ENCODE data around the gene VWA5B2.

Gene VWA5B2

GRCh38 chr3:184275961-184276910, 46.9 kb downstream of the VWA5B2 start, which contains the start of gene ECE2:
TSS of gene ECE2 (plus strand) at chr3:184276022. CDS start at chr3:184276154, 132 bp downstream.
- peak; percentile 69 for DNase-seq (ENCODE audit: low spot score)

DNA sequence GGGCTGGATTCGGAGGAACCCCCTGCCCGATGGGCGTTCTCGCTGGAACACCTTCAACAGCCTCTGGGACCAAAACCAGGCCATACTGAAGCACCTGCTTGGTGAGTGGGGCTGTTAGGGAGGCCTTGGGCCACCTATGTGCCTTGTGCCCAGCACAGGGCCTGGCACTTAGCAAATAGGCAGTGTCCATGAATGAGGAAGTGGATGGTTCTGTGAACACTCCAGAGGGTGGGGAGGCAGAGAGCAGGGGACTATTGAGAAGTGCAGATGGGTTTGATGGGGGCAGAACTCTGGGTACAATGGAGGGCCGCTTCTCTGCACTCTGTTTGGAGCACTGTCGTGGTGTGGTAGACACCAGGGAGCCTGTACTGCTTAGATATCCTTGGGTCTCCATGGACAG, 48.0 kb downstream of the VWA5B2 start:
- no peak for DNase-seq (ENCODE audit: low spot score)

- no peak for DNase-seq (ENCODE audit: low spot score)
These were observed 53.6 kb downstream of the VWA5B2 start for GRCh38 chr3:184282941-184283340.

GRCh38 chr3:184283681-184284080, 54.3 kb downstream of the VWA5B2 start:
- no peak for DNase-seq (ENCODE audit: low spot score)

DNA sequence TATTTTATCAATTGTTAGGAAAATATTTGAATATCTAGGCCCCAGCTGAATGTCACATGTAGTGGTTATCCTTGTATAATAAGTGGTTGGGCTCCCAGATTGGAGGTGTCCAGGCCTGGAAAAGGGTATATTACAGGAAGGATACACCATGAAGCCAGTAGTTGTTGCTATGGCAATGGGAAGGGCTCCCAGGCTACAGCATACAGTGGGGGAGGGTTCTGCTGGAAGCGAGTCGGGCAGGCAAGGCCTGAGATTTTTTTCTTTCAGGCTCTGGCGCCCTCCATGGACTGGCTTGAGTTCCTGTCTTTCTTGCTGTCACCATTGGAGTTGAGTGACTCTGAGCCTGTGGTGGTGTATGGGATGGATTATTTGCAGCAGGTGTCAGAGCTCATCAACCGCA, 55.3 kb downstream of the VWA5B2 start:
- DNase-seq (ENCODE audit: low spot score): peak; percentile 89

- peak; percentile 77 for DNase-seq (ENCODE audit: low spot score)
These were observed 60.1 kb downstream of the VWA5B2 start for GRCh38 chr3:184289426-184289938.

- no peak for DNase-seq (ENCODE audit: low spot score)
These were observed 60.9 kb downstream of the VWA5B2 start for GRCh38 chr3:184290331-184290730.

GRCh38 chr3:184291044-184291737, 61.8 kb downstream of the VWA5B2 start:
- no peak for DNase-seq (ENCODE audit: low spot score)

All from AG08396 (cell line).